ENCODE data around the gene LMAN1.

The LMAN1 gene

DNA sequence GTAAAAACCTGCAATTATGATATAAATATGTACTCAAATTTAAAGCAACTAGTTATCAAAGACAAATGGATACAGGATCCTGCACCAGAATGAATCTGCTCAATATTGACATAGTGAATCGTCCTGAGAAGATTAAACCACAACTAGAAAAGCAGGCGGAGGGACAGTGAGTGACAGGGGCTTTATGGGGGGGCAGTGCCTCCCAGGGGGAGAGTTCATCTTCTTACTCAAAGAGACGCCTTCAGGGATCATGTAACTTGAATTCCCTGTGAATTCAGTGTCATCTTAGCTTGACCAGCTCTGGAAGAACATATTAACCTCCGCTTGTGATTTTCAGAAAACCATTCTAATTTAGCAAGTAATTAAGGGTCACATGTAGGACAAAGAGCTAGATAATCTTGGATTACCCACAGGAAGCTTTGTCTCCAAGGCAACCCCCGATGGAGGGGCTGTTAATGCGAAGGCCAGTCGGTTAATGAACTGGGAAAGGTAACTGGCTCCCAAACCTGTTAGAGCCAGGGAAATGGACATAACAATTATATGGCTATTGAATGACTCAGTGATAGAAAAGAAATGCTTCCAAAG lies 17.4 kb upstream of the LMAN1 start:
- no peak overlapping the region for H2AK5ac ChIP-seq (ENCODE audit: low read length)
- H3K9ac ChIP-seq (ENCODE audit: low read length), result no peak overlapping the region
- H2BK5ac ChIP-seq (ENCODE audit: low read length), result no peak overlapping the region
- H3K36me3 ChIP-seq (ENCODE audit: control insufficient read depth, insufficient read depth, low read length), result no peaks in the 10 kb centered on the region
- no peak overlapping the region for H3K27ac ChIP-seq (ENCODE audit: low read depth, low read length)
- no peaks in the 10 kb centered on the region for H3K27me3 ChIP-seq (ENCODE audit: insufficient read depth, low read length, poor library complexity)
- peak; percentile 56 for DNase-seq
- H3K4ac ChIP-seq (ENCODE audit: low read depth, low read length), result no peak overlapping the region
- no peaks in the 10 kb centered on the region for H3K79me2 ChIP-seq (ENCODE audit: control insufficient read depth, insufficient read depth, low read length)
- no peaks in the 10 kb centered on the region for H3K79me1 ChIP-seq (ENCODE audit: low read length)
- no CpG with 5 or more reads among the region's 7 CpGs for WGBS (ENCODE audit: extremely low coverage, insufficient coverage, low lambda C conversion rate)
- H2BK120ac ChIP-seq (ENCODE audit: low read depth, low read length), result no peak overlapping the region
- no peak overlapping the region for H3K4me2 ChIP-seq (ENCODE audit: low read length)
- no peak overlapping the region for H3K23ac ChIP-seq (ENCODE audit: low read length)
- H3K4me1 ChIP-seq (ENCODE audit: control insufficient read depth, low read depth, low read length), result no peaks in the 10 kb centered on the region
- no peak overlapping the region for H4K8ac ChIP-seq (ENCODE audit: low read depth, low read length)
- no peak overlapping the region for H3K56ac ChIP-seq (ENCODE audit: low read length)
- H2BK15ac ChIP-seq (replicated peaks; ENCODE audit: low read depth), result no peak overlapping the region
- H3K4me3 ChIP-seq (ENCODE audit: low read length), result no peak overlapping the region
- no peak overlapping the region for H3K18ac ChIP-seq (ENCODE audit: low read length)
- no peak overlapping the region for H4K5ac ChIP-seq (ENCODE audit: low read length)

DNA sequence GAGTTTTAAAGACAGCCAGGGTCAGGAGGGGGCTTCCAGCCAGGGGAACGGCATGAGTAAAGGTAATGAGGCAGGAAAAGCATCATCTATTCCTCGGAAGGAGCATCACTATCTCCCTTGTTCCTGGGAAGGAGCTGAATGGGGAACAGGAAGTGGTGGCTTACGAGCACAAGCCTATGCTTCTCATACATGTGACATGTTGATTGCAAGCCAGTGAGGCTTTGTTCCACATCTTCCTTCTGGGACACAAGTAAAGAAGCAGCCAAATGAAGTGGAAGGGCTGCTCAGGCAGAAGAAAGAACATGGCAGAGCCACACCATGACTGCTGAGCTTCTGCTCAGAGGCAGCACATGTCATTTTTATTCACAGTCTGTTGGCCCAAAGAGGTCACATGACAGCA lies 15.1 kb upstream of the LMAN1 start:
- no peaks in the 10 kb centered on the region for H3K4me1 ChIP-seq (ENCODE audit: control insufficient read depth, low read depth, low read length)
- no peak overlapping the region for H3K4me2 ChIP-seq (ENCODE audit: low read length)
- no CpG with 5 or more reads among the region's 3 CpGs for WGBS (ENCODE audit: extremely low coverage, insufficient coverage, low lambda C conversion rate)
- no peak overlapping the region for H2AK5ac ChIP-seq (ENCODE audit: low read length)
- H4K8ac ChIP-seq (ENCODE audit: low read depth, low read length), result no peak overlapping the region
- H2BK5ac ChIP-seq (ENCODE audit: low read length), result no peak overlapping the region
- no peaks in the 10 kb centered on the region for H3K36me3 ChIP-seq (ENCODE audit: control insufficient read depth, insufficient read depth, low read length)
- H2BK15ac ChIP-seq (replicated peaks; ENCODE audit: low read depth), result no peak overlapping the region
- DNase-seq, result no peak
- H4K5ac ChIP-seq (ENCODE audit: low read length), result no peak overlapping the region
- no peaks in the 10 kb centered on the region for H3K79me2 ChIP-seq (ENCODE audit: control insufficient read depth, insufficient read depth, low read length)
- no peak overlapping the region for H3K4me3 ChIP-seq (ENCODE audit: low read length)
- H2BK120ac ChIP-seq (ENCODE audit: low read depth, low read length), result no peak overlapping the region
- H3K79me1 ChIP-seq (ENCODE audit: low read length), result no peaks in the 10 kb centered on the region
- H3K27me3 ChIP-seq (ENCODE audit: insufficient read depth, low read length, poor library complexity), result no peaks in the 10 kb centered on the region
- H3K56ac ChIP-seq (ENCODE audit: low read length), result no peak overlapping the region
- H3K9ac ChIP-seq (ENCODE audit: low read length), result no peak overlapping the region
- H3K23ac ChIP-seq (ENCODE audit: low read length), result no peak overlapping the region
- no peak overlapping the region for H3K18ac ChIP-seq (ENCODE audit: low read length)
- H3K27ac ChIP-seq (ENCODE audit: low read depth, low read length), result no peak overlapping the region
- no peak overlapping the region for H3K4ac ChIP-seq (ENCODE audit: low read depth, low read length)

DNA sequence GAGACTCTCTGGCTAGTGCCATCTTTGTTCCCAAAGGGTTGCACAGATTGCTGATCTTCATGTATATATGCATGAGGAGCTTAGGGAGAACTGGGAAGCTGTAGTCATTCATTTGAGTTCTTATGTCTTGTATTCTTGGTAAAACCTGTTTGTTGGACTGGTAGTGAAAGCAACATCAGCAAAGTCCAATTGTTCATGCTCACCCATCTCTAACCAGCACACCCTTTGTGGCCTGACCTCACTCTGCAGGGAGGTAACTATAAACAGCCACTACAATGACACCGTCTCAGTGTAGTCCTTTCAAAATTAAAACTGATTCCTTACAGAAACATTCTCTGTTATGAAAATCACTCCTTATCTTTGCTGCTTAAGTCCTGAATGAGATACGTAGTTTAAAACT lies 13.9 kb upstream of the LMAN1 start:
- no CpG with 5 or more reads among the region's 2 CpGs for WGBS (ENCODE audit: extremely low coverage, insufficient coverage, low lambda C conversion rate)
- Histone ChIP-seq H3K4me2 (ENCODE audit: low read length) (no peak overlapping the region), H3K79me2 (ENCODE audit: control insufficient read depth, insufficient read depth, low read length) (no peaks in the 10 kb centered on the region), H2BK5ac (ENCODE audit: low read length) (no peak overlapping the region), H3K27me3 (ENCODE audit: insufficient read depth, low read length, poor library complexity) (no peaks in the 10 kb centered on the region), H3K4me1 (ENCODE audit: control insufficient read depth, low read depth, low read length) (no peaks in the 10 kb centered on the region), H2AK5ac (ENCODE audit: low read length) (no peak overlapping the region), H3K4ac (ENCODE audit: low read depth, low read length) (no peak overlapping the region), H3K27ac (ENCODE audit: low read depth, low read length) (no peak overlapping the region), H2BK120ac (ENCODE audit: low read depth, low read length) (no peak overlapping the region), H3K4me3 (ENCODE audit: low read length) (no peak overlapping the region), H3K56ac (ENCODE audit: low read length) (no peak overlapping the region), H3K23ac (ENCODE audit: low read length) (no peak overlapping the region), H3K18ac (ENCODE audit: low read length) (no peak overlapping the region), H2BK15ac (replicated peaks; ENCODE audit: low read depth) (no peak overlapping the region), H4K5ac (ENCODE audit: low read length) (no peak overlapping the region), H4K8ac (ENCODE audit: low read depth, low read length) (no peak overlapping the region), H3K79me1 (ENCODE audit: low read length) (no peaks in the 10 kb centered on the region), H3K36me3 (ENCODE audit: control insufficient read depth, insufficient read depth, low read length) (no peaks in the 10 kb centered on the region), H3K9ac (ENCODE audit: low read length) (no peak overlapping the region)
- DNase-seq, result no peak

DNA sequence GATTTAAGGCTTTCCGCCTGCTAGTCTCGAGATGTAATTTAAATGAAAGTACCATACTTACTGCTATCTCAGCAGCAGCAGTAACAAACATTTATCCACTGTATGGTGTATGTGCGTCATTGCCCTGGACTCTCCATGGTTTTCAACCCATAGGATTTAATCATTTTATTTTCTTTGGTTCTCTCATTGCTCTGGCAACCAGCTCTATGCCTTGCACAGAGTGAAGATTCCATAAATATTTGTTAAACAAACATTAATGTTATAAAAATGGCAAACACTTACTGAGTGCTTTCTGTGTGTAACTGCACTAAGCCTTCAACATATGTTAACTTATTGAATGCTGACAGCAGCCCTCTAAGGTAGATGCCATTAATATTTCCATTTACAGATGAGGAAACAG lies 1.3 kb upstream of the LMAN1 start:
- Histone ChIP-seq H3K18ac (ENCODE audit: low read length) (no peak overlapping the region), H2BK120ac (ENCODE audit: low read depth, low read length) (no peak overlapping the region), H3K79me2 (ENCODE audit: control insufficient read depth, insufficient read depth, low read length) (peaks cover 8% of the 10 kb centered on the region), H2BK5ac (ENCODE audit: low read length) (no peak overlapping the region), H3K27ac (ENCODE audit: low read depth, low read length) (no peak overlapping the region), H4K8ac (ENCODE audit: low read depth, low read length) (no peak overlapping the region), H2BK15ac (replicated peaks; ENCODE audit: low read depth) (no peak overlapping the region), H2AK5ac (ENCODE audit: low read length) (no peak overlapping the region), H3K79me1 (ENCODE audit: low read length) (peaks cover 3% of the 10 kb centered on the region), H3K27me3 (ENCODE audit: insufficient read depth, low read length, poor library complexity) (no peaks in the 10 kb centered on the region), H3K4ac (ENCODE audit: low read depth, low read length) (no peak overlapping the region), H3K56ac (ENCODE audit: low read length) (no peak overlapping the region), H3K4me3 (ENCODE audit: low read length) (no peak overlapping the region), H3K4me2 (ENCODE audit: low read length) (no peak overlapping the region), H3K9ac (ENCODE audit: low read length) (no peak overlapping the region), H3K36me3 (ENCODE audit: control insufficient read depth, insufficient read depth, low read length) (no peaks in the 10 kb centered on the region), H3K23ac (ENCODE audit: low read length) (no peak overlapping the region), H4K5ac (ENCODE audit: low read length) (no peak overlapping the region), H3K4me1 (ENCODE audit: control insufficient read depth, low read depth, low read length) (no peaks in the 10 kb centered on the region)
- no CpG with 5 or more reads among the region's 3 CpGs for WGBS (ENCODE audit: extremely low coverage, insufficient coverage, low lambda C conversion rate)
- no peak for DNase-seq

DNA sequence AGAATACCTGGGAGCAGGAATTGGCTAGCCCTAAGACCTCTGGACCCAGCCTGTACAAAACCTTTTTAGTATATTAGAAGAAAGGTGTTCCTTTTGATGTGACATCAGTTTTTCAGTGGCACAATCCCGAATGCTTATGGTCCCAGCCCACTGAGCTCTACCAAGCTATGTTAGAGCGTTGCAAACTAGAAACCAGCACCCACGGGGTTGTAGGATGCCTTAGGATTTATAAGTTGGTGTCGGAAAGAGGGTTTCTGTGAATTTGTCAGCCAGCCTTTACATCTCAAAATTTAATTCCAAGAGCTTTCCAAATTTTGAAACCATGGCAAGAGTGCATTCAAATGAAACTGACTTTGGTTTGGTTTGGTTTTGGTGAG lies 499 bp upstream of the LMAN1 start:
- no CpG with 5 or more reads among the region's 4 CpGs for WGBS (ENCODE audit: extremely low coverage, insufficient coverage, low lambda C conversion rate)

DNA sequence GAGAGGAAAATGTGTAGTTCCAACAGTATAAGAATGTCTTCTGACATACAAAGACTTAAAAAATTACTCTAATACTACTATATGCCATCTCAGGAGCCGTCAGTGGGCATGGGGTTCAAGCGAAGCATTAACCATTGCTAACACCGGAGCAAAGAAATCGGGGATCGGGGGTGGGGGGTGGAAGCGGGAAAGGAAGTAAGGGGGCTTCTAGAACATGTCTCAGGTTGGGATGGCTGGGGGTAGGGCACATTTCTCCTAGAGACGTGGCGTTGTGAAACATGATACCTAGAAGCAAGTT lies 702 bp downstream of the LMAN1 start:
- no CpG with 5 or more reads among the region's 8 CpGs for WGBS (ENCODE audit: extremely low coverage, insufficient coverage, low lambda C conversion rate)
- H2BK120ac ChIP-seq (ENCODE audit: low read depth, low read length), result no peak overlapping the region
- peak overlapping the region; percentile 33 for H3K4me2 ChIP-seq (ENCODE audit: low read length)
- no peak overlapping the region for H3K18ac ChIP-seq (ENCODE audit: low read length)
- H3K4ac ChIP-seq (ENCODE audit: low read depth, low read length), result no peak overlapping the region
- peak overlapping the region; percentile 96 for H3K4me3 ChIP-seq (ENCODE audit: low read length)
- H3K56ac ChIP-seq (ENCODE audit: low read length), result peak overlapping the region; percentile 99
- peaks cover 8% of the 10 kb centered on the region for H3K79me2 ChIP-seq (ENCODE audit: control insufficient read depth, insufficient read depth, low read length)
- H4K8ac ChIP-seq (ENCODE audit: low read depth, low read length), result no peak overlapping the region
- H3K36me3 ChIP-seq (ENCODE audit: control insufficient read depth, insufficient read depth, low read length), result no peaks in the 10 kb centered on the region
- peak overlapping the region; percentile 98 for H3K9ac ChIP-seq (ENCODE audit: low read length)
- DNase-seq, result no peak
- no peak overlapping the region for H2BK15ac ChIP-seq (replicated peaks; ENCODE audit: low read depth)
- no peak overlapping the region for H2BK5ac ChIP-seq (ENCODE audit: low read length)
- H3K27me3 ChIP-seq (ENCODE audit: insufficient read depth, low read length, poor library complexity), result no peaks in the 10 kb centered on the region
- H3K27ac ChIP-seq (ENCODE audit: low read depth, low read length), result peak overlapping the region; percentile 26
- H3K79me1 ChIP-seq (ENCODE audit: low read length), result peaks cover 5% of the 10 kb centered on the region
- no peaks in the 10 kb centered on the region for H3K4me1 ChIP-seq (ENCODE audit: control insufficient read depth, low read depth, low read length)
- no peak overlapping the region for H4K5ac ChIP-seq (ENCODE audit: low read length)
- no peak overlapping the region for H2AK5ac ChIP-seq (ENCODE audit: low read length)
- H3K23ac ChIP-seq (ENCODE audit: low read length), result no peak overlapping the region

More for the DNA sequence above, 499 bp upstream of the LMAN1 start:
- peaks cover 5% of the 10 kb centered on the region for H3K79me1 ChIP-seq (ENCODE audit: low read length)
- no peak overlapping the region for H3K23ac ChIP-seq (ENCODE audit: low read length)
- H2AK5ac ChIP-seq (ENCODE audit: low read length), result no peak overlapping the region
- H3K79me2 ChIP-seq (ENCODE audit: control insufficient read depth, insufficient read depth, low read length), result peaks cover 8% of the 10 kb centered on the region
- peak overlapping the region; percentile 2 for H3K4me2 ChIP-seq (ENCODE audit: low read length)
- H2BK15ac ChIP-seq (replicated peaks; ENCODE audit: low read depth), result no peak overlapping the region
- H2BK5ac ChIP-seq (ENCODE audit: low read length), result no peak overlapping the region
- H3K4me1 ChIP-seq (ENCODE audit: control insufficient read depth, low read depth, low read length), result no peaks in the 10 kb centered on the region
- no peak overlapping the region for H3K27ac ChIP-seq (ENCODE audit: low read depth, low read length)
- no peak overlapping the region for H3K4me3 ChIP-seq (ENCODE audit: low read length)
- no peak overlapping the region for H4K8ac ChIP-seq (ENCODE audit: low read depth, low read length)
- DNase-seq, result no peak
- peak overlapping the region; percentile 1 for H3K56ac ChIP-seq (ENCODE audit: low read length)
- H3K9ac ChIP-seq (ENCODE audit: low read length), result peak overlapping the region; percentile 1
- H2BK120ac ChIP-seq (ENCODE audit: low read depth, low read length), result no peak overlapping the region
- no peaks in the 10 kb centered on the region for H3K27me3 ChIP-seq (ENCODE audit: insufficient read depth, low read length, poor library complexity)
- no peak overlapping the region for H3K18ac ChIP-seq (ENCODE audit: low read length)
- H4K5ac ChIP-seq (ENCODE audit: low read length), result no peak overlapping the region
- no peak overlapping the region for H3K4ac ChIP-seq (ENCODE audit: low read depth, low read length)
- H3K36me3 ChIP-seq (ENCODE audit: control insufficient read depth, insufficient read depth, low read length), result no peaks in the 10 kb centered on the region

Data from mesendoderm (in vitro differentiated cells).